HTERT RPE-1 (cell line): ENCODE measurements around the gene SEC62.
"Not testable (repeated sequence)": the region's sequence is repeated elsewhere in the genome, so short reads cannot be mapped to it uniquely, and the experiment has no call there.

Source experiments
- in situ Hi-C: fragments of 300-500 bp; cut with MboI; formaldehyde crosslinking; loops from 4 replicates; pipeline ENCODE4 v1.14.3; 2020; ENCODE audit warnings: low sequenced_read_pairs

The SEC62 gene

GRCh38 chr3:170012683-170013400 is 46.2 kb downstream of the SEC62 start:
- in situ Hi-C loops = no loop called here

DNA sequence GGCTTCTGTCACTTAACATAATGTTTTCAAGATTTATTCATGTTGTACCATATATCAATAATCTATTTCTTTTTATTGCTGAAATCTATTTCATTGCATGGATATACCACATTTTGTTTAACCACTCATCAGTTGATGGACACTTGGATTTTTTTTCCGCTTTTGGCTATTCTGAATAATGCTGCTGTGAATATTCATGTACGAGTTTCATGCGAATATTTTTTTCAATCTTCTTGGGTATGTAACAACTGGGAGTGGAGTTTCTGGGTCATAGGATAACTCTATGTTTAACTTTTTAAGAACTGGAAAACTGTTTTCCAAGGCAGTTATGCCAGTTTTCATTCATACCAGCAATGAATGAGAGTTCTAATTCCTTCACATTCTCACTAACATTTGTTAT is 49.5 kb downstream of the SEC62 start:
- in situ Hi-C loops = no loop called here

DNA sequence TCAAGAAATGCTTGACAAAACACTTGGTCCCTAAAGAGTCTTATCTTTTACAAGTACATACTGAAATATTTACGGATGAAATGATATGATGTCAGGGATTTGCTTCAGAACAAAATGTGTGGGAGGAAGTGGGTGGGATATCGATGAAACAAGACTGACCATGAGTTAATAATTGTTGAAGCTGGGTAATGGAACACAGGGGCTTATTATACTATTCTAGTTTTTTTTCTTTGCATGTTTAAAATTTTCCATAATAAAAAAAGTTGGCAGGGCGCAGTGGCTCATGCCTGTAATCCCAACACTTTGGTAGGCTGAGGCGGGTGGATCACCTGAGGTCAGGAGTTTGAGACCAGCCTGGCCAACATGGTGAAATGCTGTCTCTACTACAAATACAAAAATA is 52.7 kb downstream of the SEC62 start:
- in situ Hi-C loops = not testable (repeated sequence)

- in situ Hi-C loops = no loop called here
These were observed 54.5 kb downstream of the SEC62 start for GRCh38 chr3:170021083-170021482.

DNA sequence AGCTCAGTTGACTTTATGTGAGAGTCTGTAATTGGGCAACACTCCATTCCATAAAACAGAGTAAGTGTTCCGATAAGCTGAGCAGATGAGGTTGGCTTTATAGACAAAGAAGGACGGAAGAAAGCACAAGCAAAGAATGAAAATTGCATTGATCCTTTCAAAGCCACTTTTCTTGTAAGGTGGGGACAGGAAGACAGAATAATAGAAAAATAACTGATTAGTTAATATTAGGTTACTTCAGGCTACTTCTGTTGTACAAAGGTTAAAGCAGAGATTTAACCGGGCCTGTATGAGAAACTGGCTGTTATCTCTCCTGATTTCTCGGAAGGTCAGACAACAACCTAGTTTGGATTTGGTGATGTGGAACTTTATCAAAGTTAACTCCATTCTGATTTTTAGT is 55.7 kb downstream of the SEC62 start:
- in situ Hi-C loops = no loop called here

- in situ Hi-C loops = no loop called here
These were observed 56.6 kb downstream of the SEC62 start for GRCh38 chr3:170023165-170023564.

DNA sequence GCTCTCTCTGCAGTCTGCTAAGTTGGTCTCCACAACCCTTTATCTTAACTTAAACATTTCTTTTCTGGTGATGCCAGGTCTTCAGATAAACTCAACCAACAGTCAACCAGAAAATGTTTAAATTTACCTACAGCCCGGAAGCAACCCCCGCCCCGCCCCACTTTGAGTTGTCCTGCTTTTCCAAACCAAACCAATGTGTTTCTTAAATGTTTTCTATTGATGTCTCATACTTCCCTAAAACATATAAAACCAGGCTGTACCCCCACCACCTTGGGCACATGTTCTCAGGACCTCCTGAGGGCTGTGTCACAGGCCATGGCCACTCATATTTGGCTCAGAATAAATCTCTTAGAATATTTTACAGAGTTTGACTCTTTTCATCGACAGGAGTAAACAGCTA is 58.0 kb downstream of the SEC62 start:
- in situ Hi-C loops = no loop called here

- in situ Hi-C loops = no loop called here
These were observed 60.9 kb downstream of the SEC62 start for GRCh38 chr3:170027233-170028102.

DNA sequence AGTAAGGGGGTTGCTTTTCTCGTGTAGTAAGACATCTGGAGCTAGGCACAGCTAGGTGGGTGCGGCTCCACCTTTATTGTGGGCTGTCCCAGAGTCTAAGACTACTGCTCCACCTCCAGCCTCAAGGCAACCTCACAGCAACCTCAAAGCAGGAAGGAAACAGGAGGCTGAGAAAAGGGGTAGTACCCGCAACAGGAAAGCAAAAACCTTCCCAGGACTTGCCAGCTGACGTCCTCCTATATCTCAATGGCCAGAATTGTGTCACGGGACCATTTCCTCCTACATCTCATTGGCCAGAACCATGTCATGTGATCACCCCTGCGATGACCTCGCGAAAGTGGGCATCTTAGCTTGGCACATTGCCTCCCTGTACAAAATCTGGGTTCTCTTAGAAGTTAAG is 66.9 kb downstream of the SEC62 start:
- in situ Hi-C loops = no loop called here

GRCh38 chr3:170037463-170038433 is 71.1 kb downstream of the SEC62 start, which contains the start of gene GPR160:
Gene GPR160 (plus strand): TSS chr3:170037995. CDS start chr3:170083973, 45,978 bp downstream.
- in situ Hi-C loops = no loop called here

DNA sequence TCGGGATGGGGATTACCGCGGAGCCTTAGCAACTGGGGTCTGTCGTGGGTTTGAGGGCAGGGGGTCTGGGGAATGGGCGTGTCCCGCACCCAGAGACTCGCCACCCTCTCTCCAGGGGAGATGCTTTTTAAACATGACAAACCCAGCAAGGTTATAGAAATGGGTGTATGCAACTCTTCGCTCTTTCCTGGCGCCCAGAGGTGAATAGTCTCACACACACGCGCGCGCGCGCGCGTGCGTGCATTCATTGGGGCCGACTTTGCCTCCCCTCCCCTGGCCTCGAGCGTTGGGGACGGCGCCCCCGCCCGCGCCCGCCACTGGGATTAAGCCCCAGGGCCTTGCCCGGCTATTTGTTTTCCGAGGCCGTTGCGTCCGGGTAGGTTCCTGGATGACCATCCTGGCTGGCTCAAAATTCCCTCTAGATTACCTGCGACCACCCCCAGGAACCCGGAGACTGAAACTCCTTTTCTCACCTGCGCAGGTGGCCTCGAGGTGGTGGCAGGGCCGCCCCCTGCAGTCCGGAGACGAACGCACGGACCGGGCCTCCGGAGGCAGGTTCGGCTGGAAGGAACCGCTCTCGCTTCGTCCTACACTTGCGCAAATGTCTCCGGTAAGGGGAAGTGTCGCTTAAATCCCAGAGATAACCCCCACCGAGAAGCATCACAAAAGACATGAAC is 72.0 kb downstream of the SEC62 start:
- in situ Hi-C loops = no loop called here

DNA sequence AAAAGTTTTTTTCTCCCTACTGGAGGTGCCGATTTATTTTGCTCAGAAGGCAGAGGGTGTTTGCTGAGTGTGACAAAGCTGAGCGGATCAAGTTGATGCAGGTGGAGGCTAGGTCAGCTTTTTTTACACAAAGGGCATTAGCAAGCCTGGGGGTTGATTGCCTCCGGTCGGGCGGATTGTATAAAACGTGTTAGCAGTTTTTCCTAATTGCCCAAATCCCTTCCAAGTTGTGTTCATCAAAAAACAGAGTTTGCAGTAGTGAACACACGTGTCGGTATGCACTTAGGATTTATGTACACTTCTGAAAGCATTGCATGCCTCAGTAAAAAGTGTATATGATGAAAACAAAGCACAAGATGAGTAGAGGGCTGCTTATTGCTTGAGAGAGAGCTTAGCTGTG is 73.8 kb downstream of the SEC62 start:
- in situ Hi-C loops = no loop called here

DNA sequence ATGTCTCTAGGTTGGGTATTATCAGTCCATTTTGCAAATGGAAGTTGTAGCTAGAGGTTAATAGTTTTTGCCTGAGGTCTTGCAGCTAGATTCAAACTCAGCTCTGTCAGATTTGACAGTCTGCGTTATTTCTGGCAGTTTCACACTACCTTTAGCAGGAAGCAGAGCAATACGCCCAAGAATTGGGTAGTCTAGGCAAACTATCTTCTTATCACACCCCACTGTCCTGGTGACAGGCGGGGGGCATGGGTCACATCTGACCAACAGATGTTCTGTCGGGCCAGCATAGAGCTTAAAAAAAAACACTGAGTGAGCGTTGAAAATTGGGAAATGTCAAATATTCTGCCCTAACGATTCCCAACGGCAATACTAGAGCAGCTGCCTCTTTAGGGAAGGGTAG is 76.9 kb downstream of the SEC62 start:
- in situ Hi-C loops = no loop called here

DNA sequence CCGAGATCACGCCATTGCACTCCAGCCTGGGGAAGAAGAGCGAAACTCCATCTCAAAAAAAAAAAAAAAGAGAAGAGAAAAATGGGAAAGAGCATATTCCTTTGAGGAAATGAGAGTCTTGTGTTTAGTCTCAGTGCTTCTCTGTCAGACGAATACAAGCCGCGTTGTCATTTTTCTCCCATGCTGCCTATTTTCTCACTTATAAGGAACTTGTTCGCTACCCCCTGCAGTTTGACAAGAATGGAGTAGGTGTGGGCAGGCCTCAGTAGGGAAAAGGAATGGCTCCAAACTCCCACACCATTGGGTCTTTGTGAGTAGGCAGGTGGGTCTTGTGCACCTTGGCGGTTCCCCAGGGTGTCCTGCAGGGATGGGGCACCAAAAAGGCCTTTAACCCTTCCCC is 77.7 kb downstream of the SEC62 start:
- in situ Hi-C loops = no loop called here

- in situ Hi-C loops = no loop called here
These were observed 78.2 kb downstream of the SEC62 start for GRCh38 chr3:170044795-170045244.

- in situ Hi-C loops = no loop called here
These were observed 79.9 kb downstream of the SEC62 start for GRCh38 chr3:170046269-170047132.

DNA sequence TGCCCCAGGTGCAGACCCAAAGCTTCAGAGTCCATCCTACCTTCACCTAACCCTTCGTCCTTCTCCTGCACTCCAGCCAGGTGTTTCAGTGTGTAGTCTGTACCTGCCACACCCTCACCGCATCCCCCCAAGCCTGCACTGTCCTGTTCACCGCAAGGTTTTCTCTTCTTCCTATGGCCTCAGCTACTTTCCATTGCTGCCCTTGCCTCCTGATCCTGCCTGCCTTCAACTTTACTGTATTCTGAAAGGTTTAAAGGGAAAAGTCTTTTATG is 80.5 kb downstream of the SEC62 start:
- in situ Hi-C loops = no loop called here
